HCT116 (cell line): ENCODE results near the gene SUOX. TPM values are rescaled to one million over a fixed set of nuclear protein-coding genes. Genes with fewer than 3 reads are reported as not detected.
A peak's percentile ranks its signal among the peaks of the same experiment; 100 is the strongest.
"Not testable (repeated sequence)": the region's sequence is repeated elsewhere in the genome, so short reads cannot be mapped to it uniquely, and the experiment has no call there.

Source experiments
- ATAC-seq: fragments of 200-7000 bp; cut with Tn5 transposase; 2 replicates; pipeline ENCODE4 v1.9.1; 2020; ENCODE audit warnings: mild to moderate bottlenecking, moderate library complexity
- BruUV-seq: library from RNA; stranded (reverse); fragments of 400-500 nt; replicated peaks from 2 replicates; lab custom pipeline; 2021; lab: Mats Ljungman, UMichigan
- CTCF ChIA-PET: fragments of 300-600 bp; sonication (Branson Sonifier 250); formaldehyde crosslinking; loops from one replicate; lab custom pipeline; 2021; ENCODE audit warnings: antibody characterized with exemption; lab: Charles Lee
- POLR2A ChIA-PET: fragments of 300-600, 350-600 bp; sonication (Branson Sonifier 250); formaldehyde crosslinking; loops from one replicate; lab custom pipeline; 2021; ENCODE audit warnings: antibody characterized with exemption; lab: Charles Lee
- RAD21 ChIA-PET, 2 experiments: fragments of 300-600 bp; sonication (Branson Sonifier 250); formaldehyde crosslinking; loops; one replicate each; lab custom pipeline; 2023; ENCODE audit warnings: low total read pairs in 2 of 2; ENCODE audit not compliant: uncharacterized antibody in 2 of 2, unreplicated experiment in 2 of 2, low non-redundant PET in 1 of 2; lab: Charles Lee
- DNase-seq: peaks from one replicate; pipeline ENCODE4 v3.0.0-alpha.2; 2010; ENCODE audit warnings: low read depth, low spot score
- H2AFZ ChIP-seq: fragments of 200-600 bp; shearing (Covaris generic), sonication (generic); 2 replicates; pipeline ENCODE4 v1.6.1; 2017; ENCODE audit warnings: low read depth, mixed run types, mixed read lengths, antibody characterized with exemption, low read length; ENCODE audit not compliant: poor library complexity, severe bottlenecking
- H3K27ac ChIP-seq: 2 replicates; pipeline ENCODE4 v1.5.1; 2012; ENCODE audit warnings: low read depth, low read length
- H3K27me3 ChIP-seq: fragments of 200-600 bp; sonication (generic); 2 replicates; pipeline ENCODE4 v1.6.1; 2016; ENCODE audit warnings: mixed run types, low read length, mixed read lengths; ENCODE audit not compliant: insufficient read depth
- H3K36me3 ChIP-seq, 2 experiments: fragments of 200-500 bp in 1 of 2; fragments of 200-600 bp in 1 of 2; sonication (Bioruptor generic) in 1 of 2; sonication (generic) in 1 of 2; 2 replicates each; pipeline versions ENCODE4 v1.5.1 to v1.6.1; 2014 to 2016; ENCODE audit warnings: low read length in 2 of 2, inconsistent platforms in 1 of 2, mixed read lengths in 1 of 2, mixed run types in 1 of 2; ENCODE audit not compliant: insufficient read depth in 2 of 2, control insufficient read depth in 1 of 2
- H3K4me1 ChIP-seq, 2 experiments: fragments of 200-600 bp in 1 of 2; sonication (generic) in 1 of 2; 2 replicates each; pipeline versions ENCODE4 v1.5.1 to v1.6.1; 2012 to 2017; ENCODE audit warnings: low read length in 2 of 2, inconsistent platforms in 1 of 2, mild to moderate bottlenecking in 1 of 2, mixed read lengths in 1 of 2, mixed run types in 1 of 2, moderate library complexity in 1 of 2; ENCODE audit not compliant: insufficient read depth in 2 of 2, control insufficient read depth in 1 of 2
- H3K4me2 ChIP-seq: fragments of 200-600 bp; sonication (generic); 2 replicates; pipeline ENCODE4 v1.6.1; 2017; ENCODE audit warnings: mixed run types, low read length, mixed read lengths
- H3K4me3 ChIP-seq, 2 experiments: fragments of 200-600 bp in 1 of 2; sonication (generic) in 1 of 2; replicated peaks in 1 of 2; 2 replicates each; pipeline ENCODE4 v1.5.1; 2011 to 2016; ENCODE audit warnings: low read length in 2 of 2, control low read depth in 1 of 2, low read depth in 1 of 2, mild to moderate bottlenecking in 1 of 2, mixed read lengths in 1 of 2, mixed run types in 1 of 2
- H3K79me2 ChIP-seq: fragments of 200-600 bp; sonication (generic); 2 replicates; pipeline ENCODE4 v1.6.1; 2017; ENCODE audit warnings: mild to moderate bottlenecking, mixed run types, low read length, moderate library complexity, mixed read lengths; ENCODE audit not compliant: insufficient read depth
- H3K9ac ChIP-seq: fragments of 200-600 bp; sonication (generic); 2 replicates; pipeline ENCODE4 v1.6.1; 2016; ENCODE audit warnings: low read length, mixed read lengths
- H3K9me2 ChIP-seq: fragments of 200-600 bp; sonication (generic), shearing (Covaris generic); 2 replicates; pipeline ENCODE4 v1.6.1; 2017; ENCODE audit warnings: mixed run types, mild to moderate bottlenecking, moderate library complexity; ENCODE audit not compliant: insufficient read depth
- H3K9me3 ChIP-seq, 2 experiments: fragments of 200-500 bp in 1 of 2; fragments of 200-600 bp in 1 of 2; sonication (Bioruptor generic) in 1 of 2; sonication (generic) in 1 of 2; 2 replicates each; pipeline ENCODE4 v1.6.1; 2014 to 2017; ENCODE audit warnings: low read length in 2 of 2, mixed read lengths in 2 of 2, inconsistent platforms in 1 of 2, low read depth in 1 of 2, mild to moderate bottlenecking in 1 of 2, mixed run types in 1 of 2, moderate library complexity in 1 of 2; ENCODE audit not compliant: control insufficient read depth in 1 of 2, insufficient read depth in 1 of 2
- H4K20me1 ChIP-seq: fragments of 200-600 bp; sonication (generic), shearing (Covaris generic); 2 replicates; pipeline ENCODE4 v1.6.1; 2017; ENCODE audit warnings: mixed run types, mild to moderate bottlenecking, moderate library complexity; ENCODE audit not compliant: insufficient read depth
- ELF1 ChIP-seq: IDR thresholded peaks from 2 replicates; pipeline ENCODE4 v1.6.1; 2012; ENCODE audit warnings: low read depth, borderline replicate concordance
- FOSL1 ChIP-seq: IDR thresholded peaks from 2 replicates; pipeline ENCODE4 v1.6.1; 2012; ENCODE audit warnings: low read depth
- JUND ChIP-seq: IDR thresholded peaks from 2 replicates; pipeline ENCODE4 v1.6.1; 2012
- POLR2A ChIP-seq: IDR thresholded peaks from 2 replicates; pipeline ENCODE4 v1.7.0; 2011; ENCODE audit warnings: borderline replicate concordance; ENCODE audit not compliant: insufficient read depth, insufficient read length; ENCODE audit errors: extremely low read depth
- POLR2AphosphoS5 ChIP-seq: IDR thresholded peaks from 2 replicates; pipeline ENCODE4 v1.6.1; 2011; ENCODE audit warnings: mild to moderate bottlenecking, low read depth, low read length, moderate library complexity
- SP1 ChIP-seq: IDR thresholded peaks from 2 replicates; pipeline ENCODE4 v1.6.1; 2012; ENCODE audit warnings: low read depth
- ZFX ChIP-seq: fragments of 450-650 bp; IDR thresholded peaks from 2 replicates; pipeline ENCODE4 v1.6.1; 2017
- ZNF274 ChIP-seq: fragments of 200-500 bp; sonication (Bioruptor generic); IDR thresholded peaks from 2 replicates; pipeline ENCODE4 v1.6.1; 2014; ENCODE audit warnings: mild to moderate bottlenecking, low read depth, low read length, inconsistent platforms
- intact Hi-C: fragments of 100-400 bp; cut with micrococcal nuclease; formaldehyde crosslinking; loops from 2 replicates; pipeline ENCODE4 v1.10.0; 2022
- total RNA-seq: library from RNA; stranded (reverse); gene quantifications from one replicate; pipeline ENCODE4 v1.2.1, GENCODE V29; 2021; ENCODE audit not compliant: unreplicated experiment

Gene SUOX
- total RNA-seq, 1 experiment from 2014 or later, result 18.0 TPM

DNA sequence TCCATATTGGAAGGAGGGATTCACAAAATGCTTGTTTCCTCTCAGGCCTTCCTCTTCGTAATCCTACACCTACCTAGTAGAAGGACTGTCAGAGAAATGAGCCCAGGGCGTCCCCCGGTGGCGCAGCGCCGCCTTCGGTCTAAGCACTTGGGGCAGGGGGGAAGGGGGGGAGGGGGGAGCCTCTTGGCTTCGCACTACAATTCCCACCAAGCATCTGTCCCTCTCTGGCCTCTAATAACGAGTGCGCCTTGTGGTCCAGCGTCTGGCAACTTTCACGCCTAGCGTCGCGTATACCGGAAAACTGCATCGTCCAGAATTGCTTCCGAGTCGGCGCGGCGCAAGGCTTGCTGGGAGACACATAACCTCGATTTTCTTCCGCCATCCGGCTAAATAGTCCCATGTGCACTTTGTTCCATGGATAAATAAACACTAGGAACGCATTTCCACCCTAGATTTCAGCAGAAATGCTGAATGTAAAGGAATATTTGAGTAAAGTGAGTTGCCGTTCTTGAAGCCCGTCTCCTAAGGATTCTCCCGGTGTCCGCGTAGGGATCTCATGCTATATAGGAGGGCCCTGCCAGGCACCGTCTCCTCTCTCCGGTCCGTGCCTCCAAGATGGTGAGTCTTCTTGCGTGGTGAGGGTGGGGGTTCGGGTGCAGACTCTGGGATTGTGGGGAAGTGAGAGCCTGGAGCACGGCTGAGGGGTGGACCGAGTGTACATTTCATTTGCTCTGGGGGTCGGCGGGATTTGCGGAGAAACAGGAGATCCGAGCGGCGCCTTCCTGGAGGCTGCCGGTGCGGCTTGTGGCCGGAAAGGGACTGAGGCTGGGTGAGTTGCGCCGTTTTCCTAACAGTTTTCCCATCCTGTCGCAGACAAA, 44.7 kb downstream of the SUOX start, which contains the start of gene RPS26 (continued):
- TF ChIP-seq JUND (peak; percentile 62; the same call in 1 of the 2 replicates), FOSL1 (no peak), SP1 (peak; percentile 92), POLR2A (peak; percentile 99), ELF1 (peak; percentile 82; the same call in 1 of the 2 replicates), ZNF274 (no peak), POLR2AphosphoS5 (peak; percentile 100)
- TF ChIP-seq, all 23 proteins: peak for 14

DNA sequence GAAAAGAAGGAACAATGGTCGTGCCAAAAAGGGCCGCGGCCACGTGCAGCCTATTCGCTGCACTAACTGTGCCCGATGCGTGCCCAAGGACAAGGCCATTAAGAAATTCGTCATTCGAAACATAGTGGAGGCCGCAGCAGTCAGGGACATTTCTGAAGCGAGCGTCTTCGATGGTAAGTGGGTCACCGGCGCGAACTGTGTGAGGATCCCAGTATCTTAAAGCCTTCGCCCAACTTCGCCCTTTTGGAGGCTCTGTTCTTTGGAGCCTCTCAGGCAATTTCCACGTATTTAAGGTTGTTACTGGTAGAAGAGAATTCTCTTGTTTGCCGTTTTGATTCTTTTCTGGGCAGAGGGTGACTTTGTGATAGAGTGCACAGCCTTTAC, 45.3 kb downstream of the SUOX start:
- peak; percentile 15; the same call in 1 of the 2 replicates for TF ChIP-seq ZFX
- CTCF ChIA-PET, result not testable (repeated sequence)

More for the DNA sequence above, 45.3 kb downstream of the SUOX start:
- peaks cover 14 to 31% of the 10 kb centered on the region in 2 experiments; a peak in 3 of 4 replicates for H3K36me3 ChIP-seq
- RAD21 ChIA-PET, POLR2A ChIA-PET, H3K9me3 ChIP-seq, H2AFZ ChIP-seq, DNase-seq, H3K27me3 ChIP-seq, ATAC-seq, H3K9me2 ChIP-seq: not testable (repeated sequence)
- peak overlapping the region; percentile 90 to 99 for H3K4me3 ChIP-seq
- peak overlapping the region; percentile 79 for H3K9ac ChIP-seq
- peaks cover 23% of the 10 kb centered on the region for H3K79me2 ChIP-seq
- peak overlapping the region; percentile 92 for H3K4me2 ChIP-seq
- H4K20me1 ChIP-seq, result peaks cover 14% of the 10 kb centered on the region; the same call in 1 of the 2 replicates
- peak overlapping the region; percentile 86 for H3K27ac ChIP-seq
- BruUV-seq, result TSS peak; percentile 83
- intact Hi-C loops, result loop anchor here (5.0 kb wide), 1 partner anchor 110 kb away; the partner anchor contains the start of gene DGKA
- H3K4me1 ChIP-seq, result peaks cover 16 to 44% of the 10 kb centered on the region in 2 experiments
